ENCODE results near the gene PDE1A.

PDE1A gene

DNA sequence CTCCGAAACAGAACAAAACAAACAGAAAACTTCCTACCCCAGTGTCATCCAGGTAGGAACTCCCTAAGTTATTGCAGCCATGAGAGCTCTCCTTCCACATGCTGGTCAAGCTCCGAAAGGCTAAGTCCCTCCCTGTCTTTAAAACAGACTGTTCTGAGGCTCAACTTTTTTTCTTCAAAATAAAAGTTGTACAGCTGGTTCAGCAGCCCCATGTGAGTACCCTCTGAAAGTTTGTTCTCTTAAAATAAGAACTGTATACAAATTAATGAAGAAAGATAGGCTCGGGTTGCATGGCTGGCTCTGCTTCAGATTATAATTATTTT is at the start of gene PDE1A:
Gene PDE1A (minus strand): TSS at position 119 of the 323 bp plus-strand sequence.
- Histone ChIP-seq H3K4me3 (ENCODE audit: low read depth, low read length) (no peak within 1 kb of the TSS), H3K36me3 (ENCODE audit: control insufficient read depth, insufficient read depth, low read length) (no peaks in the 10 kb centered on the region)

DNA sequence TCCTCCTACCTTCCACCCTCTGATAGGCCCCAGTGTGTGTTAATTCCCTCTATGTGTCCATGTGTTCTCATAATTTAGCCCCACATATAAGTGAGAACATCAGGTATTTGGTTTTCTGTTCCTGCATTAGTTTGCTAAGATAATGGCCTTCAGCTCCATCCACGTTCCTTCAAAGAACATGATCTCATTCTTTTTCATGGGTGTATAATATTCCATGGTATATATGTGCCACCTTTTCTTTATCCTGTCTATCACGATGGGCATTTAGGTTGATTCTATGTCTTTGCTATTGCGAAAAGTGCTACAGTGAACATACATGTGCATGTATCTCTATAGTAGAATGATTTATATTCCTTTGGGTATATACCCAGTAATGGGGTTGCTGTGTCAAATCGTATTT is 46.8 kb upstream of the PDE1A start:
- Histone ChIP-seq H3K36me3 (ENCODE audit: control insufficient read depth, insufficient read depth, low read length) (no peaks in the 10 kb centered on the region), H3K27me3 (ENCODE audit: control insufficient read depth, insufficient read depth, low read length) (no peaks in the 10 kb centered on the region), H3K9ac (ENCODE audit: low read depth, low read length) (no peak overlapping the region), H3K4me3 (ENCODE audit: low read depth, low read length) (no peak overlapping the region), H3K9me3 (ENCODE audit: control insufficient read depth, insufficient read depth, low read length) (no peaks in the 10 kb centered on the region), H3K4me1 (ENCODE audit: control insufficient read depth, insufficient read depth, low read length) (no peaks in the 10 kb centered on the region)

More for the DNA sequence above, at the start of gene PDE1A:
- H3K9me3 ChIP-seq (ENCODE audit: control insufficient read depth, insufficient read depth, low read length): no peaks in the 10 kb centered on the region
- H3K27me3 ChIP-seq (ENCODE audit: control insufficient read depth, insufficient read depth, low read length): no peaks in the 10 kb centered on the region
- H3K4me1 ChIP-seq (ENCODE audit: control insufficient read depth, insufficient read depth, low read length): no peaks in the 10 kb centered on the region
- H3K9ac ChIP-seq (ENCODE audit: low read depth, low read length): no peak within 1 kb of the TSS

DNA sequence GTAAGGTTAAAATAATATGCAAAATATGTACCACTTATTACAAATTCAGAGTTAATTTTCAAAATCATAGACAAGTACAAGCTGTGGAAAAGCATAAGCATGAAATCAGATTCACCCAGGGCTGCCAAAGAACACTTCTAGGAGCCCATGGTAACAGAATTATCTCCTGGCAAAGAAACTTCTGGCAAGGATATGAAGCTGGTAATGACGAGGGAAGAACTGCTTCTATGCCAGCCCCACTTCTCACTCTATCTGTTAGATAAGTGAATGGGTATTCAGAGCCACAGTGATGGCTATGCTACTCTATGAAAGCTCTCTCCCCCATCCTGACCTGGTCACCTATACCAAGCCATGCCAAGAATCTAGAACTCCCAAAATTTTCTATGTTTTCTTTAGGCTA is 36.9 kb upstream of the PDE1A start:
- Histone ChIP-seq H3K9ac (ENCODE audit: low read depth, low read length) (no peak overlapping the region), H3K4me3 (ENCODE audit: low read depth, low read length) (no peak overlapping the region), H3K4me1 (ENCODE audit: control insufficient read depth, insufficient read depth, low read length) (no peaks in the 10 kb centered on the region), H3K27me3 (ENCODE audit: control insufficient read depth, insufficient read depth, low read length) (no peaks in the 10 kb centered on the region), H3K36me3 (ENCODE audit: control insufficient read depth, insufficient read depth, low read length) (no peaks in the 10 kb centered on the region), H3K9me3 (ENCODE audit: control insufficient read depth, insufficient read depth, low read length) (no peaks in the 10 kb centered on the region)

DNA sequence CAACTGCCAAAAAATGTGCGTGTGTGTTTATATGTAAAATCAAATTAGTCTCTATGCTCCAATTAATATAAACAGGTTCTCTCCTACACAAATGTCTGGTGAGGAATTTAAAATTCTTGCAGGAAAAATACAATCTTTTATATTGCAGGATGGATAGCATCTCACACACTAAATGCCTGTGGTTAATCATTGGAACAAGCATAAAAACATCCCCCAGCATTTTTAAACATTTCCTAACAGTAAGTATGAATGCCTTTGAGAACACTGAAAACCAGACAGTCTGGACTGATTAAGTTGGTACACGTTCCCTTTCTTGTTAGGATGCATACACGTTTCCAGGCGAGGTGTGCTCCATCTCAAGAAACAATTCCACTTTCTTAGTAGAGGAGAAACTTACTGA is 29.9 kb upstream of the PDE1A start:
- Histone ChIP-seq H3K9me3 (ENCODE audit: control insufficient read depth, insufficient read depth, low read length) (no peaks in the 10 kb centered on the region), H3K4me3 (ENCODE audit: low read depth, low read length) (no peak overlapping the region), H3K4me1 (ENCODE audit: control insufficient read depth, insufficient read depth, low read length) (no peaks in the 10 kb centered on the region), H3K27me3 (ENCODE audit: control insufficient read depth, insufficient read depth, low read length) (no peaks in the 10 kb centered on the region), H3K36me3 (ENCODE audit: control insufficient read depth, insufficient read depth, low read length) (no peaks in the 10 kb centered on the region), H3K9ac (ENCODE audit: low read depth, low read length) (no peak overlapping the region)

DNA sequence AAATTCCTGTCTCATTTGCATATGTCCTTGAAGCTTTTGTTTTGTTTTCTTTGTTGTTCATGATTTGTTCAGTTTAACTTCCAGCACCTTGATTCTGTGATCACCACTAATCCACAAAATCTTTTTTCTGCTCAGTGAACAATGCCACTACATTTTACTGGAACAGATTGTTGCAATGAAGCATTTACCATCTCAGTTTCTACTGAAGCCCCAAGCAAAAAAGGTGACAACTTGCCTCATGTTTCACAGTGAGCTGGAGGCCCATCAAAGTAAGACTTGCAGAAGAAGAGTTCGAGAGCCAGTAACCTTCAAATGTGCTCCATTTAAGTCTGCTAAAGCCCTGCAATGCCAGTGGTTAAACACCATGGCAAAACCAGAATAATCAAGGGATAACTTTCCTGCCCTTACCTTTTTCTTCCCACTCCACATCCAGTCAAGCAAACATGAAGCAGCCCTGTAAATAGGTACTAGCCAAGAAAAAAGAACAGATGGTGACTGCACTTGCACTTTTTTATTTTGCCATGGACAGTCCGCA is 25.7 kb upstream of the PDE1A start:
- Histone ChIP-seq H3K36me3 (ENCODE audit: control insufficient read depth, insufficient read depth, low read length) (no peaks in the 10 kb centered on the region), H3K9me3 (ENCODE audit: control insufficient read depth, insufficient read depth, low read length) (no peaks in the 10 kb centered on the region), H3K9ac (ENCODE audit: low read depth, low read length) (no peak overlapping the region), H3K4me3 (ENCODE audit: low read depth, low read length) (no peak overlapping the region), H3K27me3 (ENCODE audit: control insufficient read depth, insufficient read depth, low read length) (no peaks in the 10 kb centered on the region), H3K4me1 (ENCODE audit: control insufficient read depth, insufficient read depth, low read length) (no peaks in the 10 kb centered on the region)

DNA sequence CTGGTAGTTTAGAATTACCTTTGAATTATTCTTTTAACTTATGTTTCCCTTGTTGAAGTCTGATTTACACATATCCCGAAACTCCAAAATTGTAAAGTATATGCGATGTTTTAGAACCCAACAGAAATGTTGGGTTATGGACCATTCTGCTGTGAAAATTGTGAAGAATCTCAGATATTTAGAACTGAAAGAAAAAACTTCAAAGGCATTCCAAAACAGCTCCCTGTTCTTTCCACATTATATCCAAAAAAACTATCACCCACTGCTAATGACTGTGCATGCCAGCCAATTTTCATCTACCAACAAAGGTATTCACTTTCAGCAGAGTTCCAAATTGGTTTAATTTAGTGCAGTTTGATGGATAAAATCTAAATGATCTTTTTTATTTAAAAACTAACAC is 21.5 kb upstream of the PDE1A start:
- H3K9ac ChIP-seq (ENCODE audit: low read depth, low read length): no peak overlapping the region
- no peaks in the 10 kb centered on the region for H3K4me1 ChIP-seq (ENCODE audit: control insufficient read depth, insufficient read depth, low read length)
- H3K9me3 ChIP-seq (ENCODE audit: control insufficient read depth, insufficient read depth, low read length): no peaks in the 10 kb centered on the region
- H3K36me3 ChIP-seq (ENCODE audit: control insufficient read depth, insufficient read depth, low read length): no peaks in the 10 kb centered on the region
- no peak overlapping the region for H3K4me3 ChIP-seq (ENCODE audit: low read depth, low read length)
- H3K27me3 ChIP-seq (ENCODE audit: control insufficient read depth, insufficient read depth, low read length): no peaks in the 10 kb centered on the region

DNA sequence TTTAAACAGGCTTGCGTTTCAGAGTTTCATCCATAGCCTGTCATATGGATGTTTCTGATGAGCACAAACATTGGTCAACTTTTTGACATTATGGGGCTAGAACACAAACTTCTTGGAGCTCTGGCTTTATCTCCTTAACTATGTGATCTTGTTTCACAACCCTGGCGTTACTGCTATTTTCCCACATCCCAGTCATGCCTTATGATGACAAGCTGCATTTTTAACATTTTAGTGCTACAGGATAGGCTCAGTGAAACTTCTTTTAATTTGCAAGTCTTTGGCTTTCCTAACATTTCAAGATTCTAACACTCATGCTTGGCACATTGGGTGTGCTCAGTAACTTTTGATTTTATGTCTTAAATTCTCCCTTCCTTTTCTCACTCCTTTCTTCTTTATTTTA is 21.0 kb upstream of the PDE1A start:
- H3K4me3 ChIP-seq (ENCODE audit: low read depth, low read length): no peak overlapping the region
- H3K36me3 ChIP-seq (ENCODE audit: control insufficient read depth, insufficient read depth, low read length): no peaks in the 10 kb centered on the region
- no peaks in the 10 kb centered on the region for H3K4me1 ChIP-seq (ENCODE audit: control insufficient read depth, insufficient read depth, low read length)
- H3K9ac ChIP-seq (ENCODE audit: low read depth, low read length): no peak overlapping the region
- H3K9me3 ChIP-seq (ENCODE audit: control insufficient read depth, insufficient read depth, low read length): no peaks in the 10 kb centered on the region
- H3K27me3 ChIP-seq (ENCODE audit: control insufficient read depth, insufficient read depth, low read length): no peaks in the 10 kb centered on the region

DNA sequence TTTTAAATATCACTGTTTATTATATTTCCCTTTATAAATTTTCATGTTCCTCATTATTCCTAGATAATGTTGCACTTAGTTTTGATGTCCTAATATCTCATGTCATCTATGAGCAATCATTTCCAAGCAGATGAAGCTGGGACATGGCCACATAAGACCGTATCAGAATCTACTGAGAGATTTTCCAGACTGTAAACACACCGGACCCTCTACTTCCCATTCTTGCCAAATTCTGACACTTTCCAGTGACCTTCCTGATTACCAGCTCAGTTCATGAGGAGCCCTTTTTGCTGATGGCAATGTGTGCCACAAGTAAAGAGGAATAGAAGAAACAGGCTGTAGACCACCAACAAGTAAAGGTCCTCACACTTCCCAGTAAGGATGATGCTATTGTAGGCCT is 20.3 kb upstream of the PDE1A start:
- H3K9ac ChIP-seq (ENCODE audit: low read depth, low read length): no peak overlapping the region
- no peaks in the 10 kb centered on the region for H3K4me1 ChIP-seq (ENCODE audit: control insufficient read depth, insufficient read depth, low read length)
- no peaks in the 10 kb centered on the region for H3K36me3 ChIP-seq (ENCODE audit: control insufficient read depth, insufficient read depth, low read length)
- H3K9me3 ChIP-seq (ENCODE audit: control insufficient read depth, insufficient read depth, low read length): no peaks in the 10 kb centered on the region
- H3K4me3 ChIP-seq (ENCODE audit: low read depth, low read length): no peak overlapping the region
- H3K27me3 ChIP-seq (ENCODE audit: control insufficient read depth, insufficient read depth, low read length): no peaks in the 10 kb centered on the region

DNA sequence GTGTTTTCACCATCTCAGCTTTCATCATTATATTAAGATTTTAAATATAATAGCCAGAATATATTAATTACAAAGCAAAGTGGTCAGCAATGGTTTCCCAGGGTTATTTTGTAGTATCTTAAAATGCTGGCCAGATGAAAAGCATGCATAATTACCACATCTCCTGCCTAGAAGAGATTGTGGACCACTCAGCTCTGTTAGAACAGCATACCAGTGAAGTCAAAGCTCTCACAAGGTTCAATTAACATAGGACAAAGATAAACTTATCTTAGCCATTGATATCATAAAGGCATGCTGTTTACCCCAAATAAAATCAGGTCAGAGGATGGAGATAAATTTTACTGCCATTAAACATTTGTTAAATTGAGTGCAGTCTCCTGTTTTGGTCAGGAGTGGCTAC is 19.3 kb upstream of the PDE1A start:
- H3K27me3 ChIP-seq (ENCODE audit: control insufficient read depth, insufficient read depth, low read length): no peaks in the 10 kb centered on the region
- no peak overlapping the region for H3K4me3 ChIP-seq (ENCODE audit: low read depth, low read length)
- no peaks in the 10 kb centered on the region for H3K36me3 ChIP-seq (ENCODE audit: control insufficient read depth, insufficient read depth, low read length)
- no peaks in the 10 kb centered on the region for H3K4me1 ChIP-seq (ENCODE audit: control insufficient read depth, insufficient read depth, low read length)
- H3K9me3 ChIP-seq (ENCODE audit: control insufficient read depth, insufficient read depth, low read length): no peaks in the 10 kb centered on the region
- H3K9ac ChIP-seq (ENCODE audit: low read depth, low read length): no peak overlapping the region

DNA sequence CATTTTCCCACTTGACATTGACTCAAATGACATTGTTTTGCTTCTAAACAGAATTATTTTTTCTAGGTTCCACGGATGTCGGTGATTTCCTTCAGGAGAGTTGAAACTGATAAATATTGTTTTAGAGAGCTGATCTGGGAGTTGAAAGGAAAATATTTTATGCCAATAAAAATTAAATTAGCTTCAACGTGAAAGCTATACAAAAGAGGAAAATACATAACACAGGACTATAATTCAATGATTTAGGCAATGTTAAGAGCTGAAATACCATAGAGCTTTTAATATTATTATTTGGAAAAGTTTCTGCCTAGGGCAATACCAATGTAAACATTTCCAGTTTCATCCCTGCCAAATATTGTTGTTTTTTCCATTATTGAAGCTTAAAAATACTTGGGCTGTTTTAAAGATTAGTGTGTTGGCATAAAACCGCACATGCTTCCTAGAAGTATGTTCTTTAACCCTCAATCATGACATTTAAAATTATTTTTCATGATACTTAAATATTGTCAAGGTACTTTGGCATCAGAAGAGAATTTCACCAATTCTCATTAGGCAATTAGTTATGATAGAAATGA is 18.6 kb upstream of the PDE1A start:
- Histone ChIP-seq H3K9ac (ENCODE audit: low read depth, low read length) (no peak overlapping the region), H3K4me1 (ENCODE audit: control insufficient read depth, insufficient read depth, low read length) (no peaks in the 10 kb centered on the region), H3K36me3 (ENCODE audit: control insufficient read depth, insufficient read depth, low read length) (no peaks in the 10 kb centered on the region), H3K27me3 (ENCODE audit: control insufficient read depth, insufficient read depth, low read length) (no peaks in the 10 kb centered on the region), H3K9me3 (ENCODE audit: control insufficient read depth, insufficient read depth, low read length) (no peaks in the 10 kb centered on the region), H3K4me3 (ENCODE audit: low read depth, low read length) (no peak overlapping the region)

DNA sequence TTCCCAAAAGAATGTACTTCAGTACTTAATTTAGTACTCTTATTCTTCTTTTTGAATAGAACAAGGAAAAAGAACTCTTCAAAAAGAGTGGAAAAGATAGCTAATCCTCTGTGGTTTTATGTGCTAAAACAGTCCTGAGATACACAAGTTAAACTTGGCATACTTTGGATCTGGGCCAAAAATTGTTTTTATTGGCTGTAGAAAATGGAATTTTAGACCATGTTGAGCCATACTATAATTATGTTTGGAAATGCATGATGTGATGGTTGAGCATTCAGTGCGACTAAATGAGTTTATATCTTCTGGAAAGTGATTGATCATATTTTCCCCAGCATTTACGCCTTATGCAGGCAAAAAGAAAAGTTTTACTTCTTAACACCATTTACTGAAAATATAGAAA is 18.0 kb upstream of the PDE1A start:
- Histone ChIP-seq H3K4me3 (ENCODE audit: low read depth, low read length) (no peak overlapping the region), H3K36me3 (ENCODE audit: control insufficient read depth, insufficient read depth, low read length) (no peaks in the 10 kb centered on the region), H3K9ac (ENCODE audit: low read depth, low read length) (no peak overlapping the region), H3K9me3 (ENCODE audit: control insufficient read depth, insufficient read depth, low read length) (no peaks in the 10 kb centered on the region), H3K27me3 (ENCODE audit: control insufficient read depth, insufficient read depth, low read length) (no peaks in the 10 kb centered on the region), H3K4me1 (ENCODE audit: control insufficient read depth, insufficient read depth, low read length) (no peaks in the 10 kb centered on the region)

DNA sequence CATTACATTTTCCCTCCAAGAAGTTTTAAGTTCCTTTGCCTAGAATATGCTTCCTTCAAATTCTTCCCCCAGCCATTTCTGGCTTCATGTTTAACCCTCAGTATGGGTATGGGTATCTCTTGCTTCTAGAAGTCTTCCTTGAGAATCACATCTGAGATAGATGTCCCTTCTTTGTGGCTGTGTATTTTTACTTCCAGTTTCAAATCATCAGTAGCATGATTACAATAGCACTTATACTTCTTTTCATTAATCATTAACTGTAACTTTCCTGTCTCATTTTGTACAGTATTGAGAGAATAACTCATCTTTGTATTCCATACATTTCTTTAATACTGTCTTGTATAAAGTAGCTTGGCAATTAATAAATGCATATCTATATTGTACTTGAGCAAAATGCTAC is 17.3 kb upstream of the PDE1A start:
- Histone ChIP-seq H3K9me3 (ENCODE audit: control insufficient read depth, insufficient read depth, low read length) (no peaks in the 10 kb centered on the region), H3K9ac (ENCODE audit: low read depth, low read length) (no peak overlapping the region), H3K4me3 (ENCODE audit: low read depth, low read length) (no peak overlapping the region), H3K27me3 (ENCODE audit: control insufficient read depth, insufficient read depth, low read length) (no peaks in the 10 kb centered on the region), H3K36me3 (ENCODE audit: control insufficient read depth, insufficient read depth, low read length) (no peaks in the 10 kb centered on the region), H3K4me1 (ENCODE audit: control insufficient read depth, insufficient read depth, low read length) (no peaks in the 10 kb centered on the region)
